Ascending aorta (tissue), 2 donors: ENCODE data around the gene CDK2AP2. TPM values are rescaled to one million over a fixed set of nuclear protein-coding genes. Genes with fewer than 3 reads are reported as not detected.
"Not testable (repeated sequence)": the region's sequence is repeated elsewhere in the genome, so short reads cannot be mapped to it uniquely, and the experiment has no call there.

Experiments
- DNase-seq, 2 donors: peaks; one replicate each; pipeline ENCODE4 v3.0.0-alpha.2; 2019; ENCODE audit warnings: low spot score in 2 of 2
- H3K27ac ChIP-seq, 2 donors: fragments of 200-600 bp; sonication (generic); one replicate each; pipeline ENCODE4 v1.5.1; 2016 to 2017; ENCODE audit warnings: mild to moderate bottlenecking in 1 of 2
- H3K27me3 ChIP-seq: fragments of 200-600 bp; sonication (generic); one replicate; pipeline ENCODE4 v1.5.1; 2017
- H3K36me3 ChIP-seq, 2 donors: fragments of 200-600 bp; sonication (generic); one replicate each; pipeline ENCODE4 v1.5.1; 2016
- H3K4me1 ChIP-seq, 2 donors: fragments of 200-600 bp; sonication (generic); one replicate each; pipeline ENCODE4 v1.5.1; 2016 to 2017; ENCODE audit warnings: mild to moderate bottlenecking in 1 of 2
- H3K4me3 ChIP-seq, 2 donors: fragments of 200-600 bp; sonication (generic); one replicate each; pipeline ENCODE4 v1.5.1; 2016 to 2017; ENCODE audit warnings: mild to moderate bottlenecking in 1 of 2
- H3K9me3 ChIP-seq, 2 donors: fragments of 200-600 bp; sonication (generic); one replicate each; pipeline ENCODE4 v1.5.1; 2016
- CTCF ChIP-seq, 3 experiments: fragments of 200-600 bp in 2 of 3; fragments of 450-650 bp in 1 of 3; sonication (generic) in 2 of 3; IDR thresholded peaks; one replicate each; pipeline ENCODE4 v1.5.1; 2016 to 2019; ENCODE audit warnings: antibody characterized with exemption in 3 of 3, mild to moderate bottlenecking in 1 of 3, moderate library complexity in 1 of 3
- intact Hi-C: fragments of 100-400 bp; cut with DNase I; formaldehyde crosslinking; loops from one replicate; pipeline ENCODE4 v1.15.1; 2023
- total RNA-seq: library from RNA; depleted of rRNA; stranded (reverse); fragments of >200 nt; gene quantifications from one replicate; pipeline ENCODE4 v1.1.0, GENCODE V29; 2016

The CDK2AP2 gene
- total RNA-seq, 1 donor from 2014 or later = 159 TPM

DNA sequence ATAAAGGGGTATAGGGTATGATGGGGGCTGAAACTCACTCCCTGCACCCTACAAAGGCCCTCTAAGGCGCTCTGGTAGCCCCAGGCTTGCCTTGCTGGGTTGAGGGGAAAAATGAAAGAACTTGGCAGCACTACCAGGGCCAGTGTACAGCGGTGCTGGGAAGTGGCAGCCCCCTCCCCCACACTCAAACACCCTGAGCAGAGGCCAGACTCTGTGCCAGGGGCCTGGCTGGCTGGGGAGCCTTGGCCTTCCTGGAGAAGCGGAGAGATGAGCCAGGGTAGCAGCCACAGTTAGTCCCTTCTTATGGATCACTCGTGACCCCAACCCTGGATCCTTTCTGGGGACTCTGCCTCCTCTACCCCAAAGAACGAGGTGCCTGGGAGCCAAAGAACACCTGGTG is 41.6 kb downstream of the CDK2AP2 start:
- TF ChIP-seq CTCF (IDR thresholded peaks at IDR 0.05) = no peak
- DNase-seq = no peak
- Histone ChIP-seq H3K9me3 (no peaks in the 10 kb centered on the region), H3K4me1 (peaks cover 5 to 25% of the 10 kb centered on the region in 2 donors), H3K27me3 (no peaks in the 10 kb centered on the region), H3K36me3 (no peaks in the 10 kb centered on the region), H3K27ac (peak overlapping the region; percentile 35 to 94), H3K4me3 (no peak overlapping the region)
- intact Hi-C loops = no loop called here

- intact Hi-C loops, H3K9me3 ChIP-seq, H3K27me3 ChIP-seq, DNase-seq, H3K36me3 ChIP-seq: not testable (repeated sequence)
- Histone ChIP-seq H3K4me3 (peak overlapping the region; percentile 60 to 70), H3K4me1 (peaks cover 5 to 25% of the 10 kb centered on the region in 2 donors), H3K27ac (peak overlapping the region; percentile 90 to 94)
Observed at GRCh38 chr11:67465530-67465929, 42.4 kb downstream of the CDK2AP2 start.

DNA sequence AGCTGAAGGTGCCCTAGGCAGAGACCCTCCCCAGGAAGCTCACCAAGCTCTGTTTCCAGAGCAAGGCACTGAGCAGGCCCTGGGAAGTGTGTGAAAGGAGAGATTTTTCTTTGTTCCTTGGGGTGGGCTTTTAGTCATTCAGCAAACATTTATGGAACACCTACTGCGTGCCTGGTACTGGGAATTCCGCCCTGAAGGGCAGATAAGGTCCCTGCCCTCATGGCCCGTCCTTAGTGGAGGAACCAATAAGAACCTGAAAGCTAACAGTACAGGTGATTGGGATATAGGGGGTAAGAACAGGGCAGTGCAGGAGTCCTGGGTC is 42.8 kb downstream of the CDK2AP2 start:
- intact Hi-C loops = no loop called here
- H3K36me3 ChIP-seq = no peaks in the 10 kb centered on the region
- no peak for DNase-seq
- H3K9me3 ChIP-seq = no peaks in the 10 kb centered on the region
- peak overlapping the region; percentile 60 to 70 for H3K4me3 ChIP-seq
- peak overlapping the region; percentile 90 to 94 for H3K27ac ChIP-seq
- H3K27me3 ChIP-seq = no peaks in the 10 kb centered on the region
- H3K4me1 ChIP-seq = peaks cover 5 to 25% of the 10 kb centered on the region in 2 donors
- TF ChIP-seq CTCF (IDR thresholded peaks at IDR 0.05) = no peak

DNA sequence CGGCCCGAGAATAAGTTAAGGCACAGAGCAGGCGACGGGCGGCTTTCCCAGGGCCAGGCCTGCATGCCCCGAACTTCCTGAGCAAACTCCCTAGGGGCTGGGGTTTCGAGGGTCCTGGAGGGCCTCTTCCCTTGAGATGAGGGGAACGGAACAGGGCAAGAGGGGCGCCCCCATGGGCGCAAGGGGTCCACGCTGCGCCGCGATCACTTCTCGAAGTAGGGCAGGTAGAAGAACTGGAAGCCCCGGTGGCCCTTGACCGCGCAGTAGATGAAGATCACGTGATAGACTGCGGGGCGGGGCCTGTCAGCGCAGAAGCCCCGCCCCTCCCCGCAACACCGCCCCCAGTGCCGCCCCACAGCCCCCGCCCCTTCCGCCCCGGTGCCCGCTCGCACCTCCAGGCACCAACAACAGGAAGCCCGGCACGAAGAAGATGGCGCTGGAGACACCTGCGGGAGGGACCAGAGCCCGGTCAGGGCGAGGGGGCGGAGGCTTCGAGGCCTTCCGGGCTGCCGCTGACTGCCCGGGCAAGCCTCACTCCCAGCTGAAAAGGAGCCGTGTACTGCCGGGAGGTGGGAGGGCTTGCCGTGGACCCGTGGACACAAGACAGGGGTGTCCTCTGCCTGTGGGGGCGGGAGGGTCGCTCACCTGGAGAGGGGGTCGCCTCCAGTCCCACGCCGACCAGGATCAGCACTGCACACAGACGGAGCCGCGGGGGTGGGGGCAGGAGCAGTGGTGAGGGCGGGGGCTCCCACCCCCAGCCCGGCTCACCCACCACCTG is 43.4 kb downstream of the CDK2AP2 start:
- intact Hi-C loops = no loop called here
- no peak for TF ChIP-seq CTCF (IDR thresholded peaks at IDR 0.05)
- peak overlapping the region; percentile 60 to 70 for H3K4me3 ChIP-seq
- peak overlapping the region; percentile 90 to 94 for H3K27ac ChIP-seq
- peak; percentile 59 to 92 for DNase-seq
- H3K4me1 ChIP-seq = peaks cover 5 to 25% of the 10 kb centered on the region in 2 donors
- no peaks in the 10 kb centered on the region for H3K27me3 ChIP-seq
- no peaks in the 10 kb centered on the region for H3K36me3 ChIP-seq
- H3K9me3 ChIP-seq = no peaks in the 10 kb centered on the region

GRCh38 chr11:67463680-67464410 is 44.1 kb downstream of the CDK2AP2 start:
- H3K27me3 ChIP-seq = no peaks in the 10 kb centered on the region
- no peak for TF ChIP-seq CTCF (IDR thresholded peaks at IDR 0.05)
- H3K27ac ChIP-seq = peak overlapping the region; percentile 90 to 94
- intact Hi-C loops = no loop called here
- peak overlapping the region; percentile 60 to 70 for H3K4me3 ChIP-seq
- H3K4me1 ChIP-seq = peaks cover 5 to 25% of the 10 kb centered on the region in 2 donors
- H3K36me3 ChIP-seq = no peaks in the 10 kb centered on the region
- DNase-seq = peak; percentile 51 to 84
- no peaks in the 10 kb centered on the region for H3K9me3 ChIP-seq

DNA sequence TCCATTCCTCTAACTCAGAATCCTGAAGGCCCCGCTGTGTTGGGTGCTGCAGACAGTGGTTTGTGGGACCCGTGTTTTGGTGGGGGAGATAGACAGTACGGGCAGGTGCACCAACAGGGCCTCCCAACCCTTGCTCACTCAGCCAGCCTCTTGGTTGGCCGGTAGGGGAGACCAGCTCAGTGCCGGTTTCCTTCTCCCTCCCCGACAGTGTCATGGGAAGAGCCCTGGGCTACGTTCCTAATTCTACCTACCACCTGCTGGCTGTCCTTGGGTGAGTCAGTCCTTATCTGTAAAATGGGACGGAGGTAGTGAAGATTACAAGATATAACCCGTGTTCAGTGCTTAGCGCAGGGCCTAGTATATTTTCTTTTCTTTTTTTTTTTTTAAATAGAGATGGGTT is 44.8 kb downstream of the CDK2AP2 start:
- H3K4me3 ChIP-seq = no peak overlapping the region
- H3K36me3 ChIP-seq = no peaks in the 10 kb centered on the region
- H3K27me3 ChIP-seq = no peaks in the 10 kb centered on the region
- H3K27ac ChIP-seq = peak overlapping the region; percentile 90 to 94
- H3K4me1 ChIP-seq = peaks cover 5 to 22% of the 10 kb centered on the region in 2 donors
- no peak for DNase-seq
- TF ChIP-seq CTCF (IDR thresholded peaks at IDR 0.05) = no peak
- H3K9me3 ChIP-seq = no peaks in the 10 kb centered on the region
- intact Hi-C loops = no loop called here
